GM23338 (cell line): Measurements from ENCODE around the gene HNF1B. TPM values are rescaled to one million over a fixed set of nuclear protein-coding genes. Genes with fewer than 3 reads are reported as not detected.

ENCODE experiments used
- ATAC-seq: fragments of 200-7000 bp; cut with Tn5 transposase; 3 replicates; pipeline ENCODE4 v1.9.1; 2020
- DNase-seq: peaks from one replicate; pipeline ENCODE4 v3.0.0-alpha.2; 2015; ENCODE audit warnings: low spot score
- H2AFZ ChIP-seq: fragments of 200-600 bp; sonication (generic); 2 replicates; pipeline ENCODE4 v1.8.0; 2016; ENCODE audit warnings: antibody characterized with exemption, mild to moderate bottlenecking, moderate library complexity
- H3F3A ChIP-seq: fragments of 200-600 bp; sonication (generic); replicated peaks from 2 replicates; pipeline ENCODE4 v1.8.0; 2017; ENCODE audit warnings: antibody characterized with exemption, mixed run types, low read depth
- H3K27ac ChIP-seq: fragments of 200-600 bp; sonication (generic); 2 replicates; pipeline ENCODE4 v1.6.1; 2016; ENCODE audit warnings: low read depth
- H3K27me3 ChIP-seq: fragments of 200-600 bp; sonication (generic); 2 replicates; pipeline ENCODE4 v1.8.0; 2016; ENCODE audit warnings: mild to moderate bottlenecking, mixed run types, moderate library complexity; ENCODE audit not compliant: insufficient read depth
- H3K36me3 ChIP-seq: fragments of 200-600 bp; sonication (generic); 2 replicates; pipeline ENCODE4 v1.8.0; 2016; ENCODE audit warnings: mild to moderate bottlenecking; ENCODE audit not compliant: insufficient read depth
- H3K4me1 ChIP-seq: fragments of 200-600 bp; sonication (generic); 2 replicates; pipeline ENCODE4 v1.8.0; 2016; ENCODE audit warnings: mild to moderate bottlenecking, moderate library complexity; ENCODE audit not compliant: insufficient read depth
- H3K4me2 ChIP-seq: fragments of 200-600 bp; sonication (generic); 2 replicates; pipeline ENCODE4 v1.7.1; 2017; ENCODE audit warnings: mixed run types
- H3K4me3 ChIP-seq: fragments of 200-600 bp; sonication (generic); 2 replicates; pipeline ENCODE4 v1.6.1; 2016; ENCODE audit warnings: mixed run types
- H3K79me2 ChIP-seq: fragments of 200-600 bp; sonication (generic); replicated peaks from 2 replicates; pipeline ENCODE4 v1.8.0; 2017; ENCODE audit warnings: mild to moderate bottlenecking; ENCODE audit not compliant: insufficient read depth
- H3K9me2 ChIP-seq: fragments of 200-600 bp; sonication (generic); 2 replicates; pipeline ENCODE4 v1.8.0; 2017; ENCODE audit not compliant: insufficient read depth
- H4K20me1 ChIP-seq: fragments of 200-600 bp; sonication (generic); replicated peaks from 2 replicates; pipeline ENCODE4 v1.8.0; 2017; ENCODE audit warnings: mild to moderate bottlenecking; ENCODE audit not compliant: insufficient read depth
- H3K27ac Mint-ChIP-seq: 2 replicates; pipeline ENCODE4 v1.8.0; 2020; ENCODE audit warnings: inconsistent platforms, mild to moderate bottlenecking, moderate library complexity, mixed read lengths
- H3K27me3 Mint-ChIP-seq: 3 replicates; pipeline ENCODE4 v1.8.0; 2022; ENCODE audit warnings: low read depth, mild to moderate bottlenecking, moderate library complexity, mixed read lengths, inconsistent platforms; ENCODE audit not compliant: insufficient read depth, poor library complexity
- H3K36me3 Mint-ChIP-seq: 3 replicates; pipeline ENCODE4 v1.8.0; 2021; ENCODE audit warnings: low read depth, mild to moderate bottlenecking, inconsistent platforms, moderate library complexity, mixed read lengths
- H3K4me1 Mint-ChIP-seq: 3 replicates; pipeline ENCODE4 v1.8.0; 2020; ENCODE audit warnings: mild to moderate bottlenecking, inconsistent platforms, mixed read lengths
- H3K4me3 Mint-ChIP-seq: 3 replicates; pipeline ENCODE4 v1.8.0; 2021; ENCODE audit warnings: moderate library complexity, mild to moderate bottlenecking, inconsistent platforms, mixed read lengths
- H3K9me3 Mint-ChIP-seq: 3 replicates; pipeline ENCODE4 v1.8.0; 2020; ENCODE audit warnings: moderate library complexity, mild to moderate bottlenecking, inconsistent platforms, mixed read lengths
- CREB1 ChIP-seq: fragments of 250-450 bp; sonication (Bioruptor Pico); IDR thresholded peaks from 2 replicates; pipeline ENCODE4 v1.5.0; 2020; ENCODE audit warnings: low read depth, mild to moderate bottlenecking, moderate library complexity
- CTCF ChIP-seq, 2 experiments: fragments of 200-600 bp in 1 of 2; sonication (generic) in 1 of 2; conservative IDR thresholded peaks; 2 replicates each; pipeline versions ENCODE4 v1.5.1 to v1.6.1; 2016 to 2017; ENCODE audit warnings: antibody characterized with exemption in 2 of 2, low read depth in 2 of 2, mild to moderate bottlenecking in 2 of 2, moderate library complexity in 1 of 2
- ETS1 ChIP-seq: IDR thresholded peaks from 2 replicates; pipeline ENCODE4 v1.6.1; 2016; ENCODE audit warnings: antibody characterized with exemption
- EZH2 ChIP-seq: fragments of 200-600 bp; sonication (generic); IDR thresholded peaks from one replicate; pipeline ENCODE4 v1.8.0; 2017; ENCODE audit warnings: antibody characterized with exemption, mild to moderate bottlenecking, low read depth; ENCODE audit not compliant: unreplicated experiment
- EZH2phosphoT487 ChIP-seq: fragments of 200-600 bp; sonication (generic); IDR thresholded peaks from one replicate; pipeline ENCODE4 v1.8.1; 2018; ENCODE audit warnings: antibody characterized with exemption; ENCODE audit not compliant: unreplicated experiment
- JUNB ChIP-seq: IDR thresholded peaks from one replicate; pipeline ENCODE4 v1.6.1; 2016; ENCODE audit warnings: antibody characterized with exemption; ENCODE audit not compliant: unreplicated experiment
- NANOG ChIP-seq: IDR thresholded peaks from 2 replicates; pipeline ENCODE4 v1.6.1; 2016; ENCODE audit warnings: antibody characterized with exemption, borderline replicate concordance
- POLR2AphosphoS5 ChIP-seq: IDR thresholded peaks from 2 replicates; pipeline ENCODE4 v1.6.1; 2016; ENCODE audit warnings: antibody characterized with exemption, low read depth
- REST ChIP-seq: IDR thresholded peaks from one replicate; pipeline ENCODE4 v1.6.1; 2018; ENCODE audit warnings: antibody characterized with exemption; ENCODE audit not compliant: unreplicated experiment
- STAT1 ChIP-seq: IDR thresholded peaks from one replicate; pipeline ENCODE4 v1.6.1; 2016; ENCODE audit warnings: antibody characterized with exemption; ENCODE audit not compliant: unreplicated experiment
- ZNF114 ChIP-seq: fragments of 250-450 bp; sonication (Bioruptor Pico); IDR thresholded peaks from 2 replicates; pipeline ENCODE4 v1.5.0; 2020; ENCODE audit warnings: mild to moderate bottlenecking, moderate library complexity
- ZNF331 ChIP-seq: fragments of 250-450 bp; sonication (Bioruptor Pico); IDR thresholded peaks from 2 replicates; pipeline ENCODE4 v1.5.0; 2020; ENCODE audit warnings: low read depth, mild to moderate bottlenecking, moderate library complexity
- polyA plus RNA-seq: library from polyadenylated mRNA; unstranded; fragments of >200 nt; fragmentation: Nextera tagmentation; extraction: Ambion mirVana; gene quantifications from 2 replicates; pipeline ENCODE4 v1.2.1, GENCODE V29; 2016
- total RNA-seq: library from RNA; depleted of rRNA; stranded (reverse); fragments of >200 nt; shearing (Covaris generic); gene quantifications from 2 replicates; pipeline ENCODE4 v1.2.3, GENCODE V29; 2014

Gene HNF1B
- total and polyA plus RNA-seq, 2 experiments from 2014 or later, result 0.07 to 0.19 TPM

GRCh38 chr17:37667039-37667438 is 77.8 kb downstream of the HNF1B start:
- no peaks in the 10 kb centered on the region for H4K20me1 ChIP-seq
- H3K9me2 ChIP-seq, result no peaks in the 10 kb centered on the region
- Mint-ChIP-seq H3K36me3 (no peaks in the 10 kb centered on the region), H3K4me3 (no peak overlapping the region), H3K9me3 (no peaks in the 10 kb centered on the region), H3K4me1 (peaks cover 15% of the 10 kb centered on the region), H3K27me3 (peaks cover 3% of the 10 kb centered on the region), H3K27ac (no peak overlapping the region)
- H3K4me3 ChIP-seq, result no peak overlapping the region
- no peaks in the 10 kb centered on the region for H3K27me3 ChIP-seq
- TF ChIP-seq EZH2phosphoT487 (no peak), JUNB (no peak), REST (no peak), ZNF114 (CRISPR knock-in tag) (no peak), EZH2 (no peak), CREB1 (CRISPR knock-in tag) (no peak), ETS1 (no peak), POLR2AphosphoS5 (no peak), STAT1 (no peak)
- H3K36me3 ChIP-seq, result no peaks in the 10 kb centered on the region
- no peaks in the 10 kb centered on the region for H3F3A ChIP-seq
- H3K27ac ChIP-seq, result no peak overlapping the region
- H2AFZ ChIP-seq, result no peak overlapping the region
- ATAC-seq, result no peak
- no peak overlapping the region for H3K4me2 ChIP-seq
- H3K4me1 ChIP-seq, result peaks cover 20% of the 10 kb centered on the region
- H3K79me2 ChIP-seq, result no peaks in the 10 kb centered on the region
- no peak for DNase-seq

GRCh38 chr17:37664214-37664613 is 80.6 kb downstream of the HNF1B start:
- H3K36me3 ChIP-seq, result no peaks in the 10 kb centered on the region
- no peaks in the 10 kb centered on the region for H3K27me3 ChIP-seq
- peaks cover 20% of the 10 kb centered on the region for H3K4me1 ChIP-seq
- DNase-seq (no peak), ATAC-seq (no peak)
- Mint-ChIP-seq H3K4me1 (peaks cover 22% of the 10 kb centered on the region), H3K27me3 (no peaks in the 10 kb centered on the region), H3K4me3 (no peak overlapping the region), H3K9me3 (no peaks in the 10 kb centered on the region), H3K27ac (no peak overlapping the region), H3K36me3 (no peaks in the 10 kb centered on the region)
- H3K4me3 ChIP-seq, result no peak overlapping the region
- no peak overlapping the region for H2AFZ ChIP-seq
- no peak overlapping the region for H3K4me2 ChIP-seq
- no peaks in the 10 kb centered on the region for H3K79me2 ChIP-seq
- H4K20me1 ChIP-seq, result no peaks in the 10 kb centered on the region
- H3K9me2 ChIP-seq, result no peaks in the 10 kb centered on the region
- no peak overlapping the region for H3K27ac ChIP-seq
- no peaks in the 10 kb centered on the region for H3F3A ChIP-seq
- TF ChIP-seq NANOG, result no peak
- no peak for TF ChIP-seq CTCF (conservative IDR thresholded peaks at IDR 0.05; ENCODE audit: low read depth in 2 of 2)
- TF ChIP-seq EZH2phosphoT487, result no peak
- TF ChIP-seq ZNF331 (CRISPR knock-in tag), result no peak
